ENCODE measurements around the gene NMUR2.

Gene NMUR2

DNA sequence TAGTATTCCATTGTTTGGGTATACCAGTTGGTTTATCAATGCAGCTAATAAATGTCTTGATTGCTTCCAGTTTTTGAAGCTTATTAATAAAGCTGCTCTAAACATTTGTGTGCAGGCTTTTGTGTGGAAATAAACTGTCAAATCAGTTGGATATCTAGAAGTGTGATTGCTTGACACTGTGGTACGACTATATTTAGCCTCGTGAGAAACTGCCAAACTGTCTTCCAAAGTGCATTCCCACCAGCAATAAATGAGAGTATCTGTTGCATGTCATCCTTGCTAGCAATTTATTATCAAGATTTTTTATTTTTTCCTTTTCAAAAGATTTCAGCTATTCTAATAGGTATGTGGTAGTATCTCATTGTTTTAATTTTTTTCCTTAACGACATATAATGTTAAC, 37.5 kb downstream of the NMUR2 start:
- DNase-seq = no peak

DNA sequence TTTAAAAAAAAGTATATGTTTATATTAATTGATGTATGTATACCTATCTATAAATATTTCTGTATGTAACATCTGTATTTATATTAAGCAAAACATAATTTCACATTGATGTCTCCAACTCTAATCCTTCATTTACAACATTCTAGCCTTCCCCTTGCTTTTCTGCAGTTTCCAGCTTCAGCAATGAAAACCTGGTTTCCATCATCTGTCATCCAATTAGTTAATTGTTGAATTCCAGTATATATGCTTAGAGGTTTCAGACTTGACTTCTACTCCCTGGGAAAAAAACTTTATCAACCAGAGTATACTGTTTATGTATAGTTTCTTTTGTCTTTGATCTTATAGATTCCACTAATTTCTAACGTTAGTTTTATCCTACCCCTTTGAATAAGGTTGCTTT, 38.4 kb downstream of the NMUR2 start:
- DNase-seq = no peak

DNA sequence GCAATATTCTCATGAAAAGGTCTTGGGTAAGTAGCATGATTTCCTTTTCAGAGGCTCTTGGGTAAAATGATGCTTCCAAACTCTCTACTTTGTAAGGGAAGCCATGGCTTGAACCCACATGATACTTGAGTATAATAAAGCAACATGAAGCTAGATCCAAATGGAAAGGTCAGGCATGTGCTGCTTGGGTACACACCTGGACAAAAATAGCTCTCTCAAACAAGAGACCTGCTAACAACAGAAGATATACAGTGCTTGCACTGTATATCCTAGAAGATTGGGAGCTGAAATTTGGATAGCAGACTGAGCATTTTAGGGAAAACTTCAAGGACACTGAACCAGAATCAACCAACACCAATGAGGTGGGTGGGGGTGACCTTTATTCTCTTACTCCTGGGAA, 40.2 kb downstream of the NMUR2 start:
- DNase-seq = no peak

- no peak for DNase-seq
Measured at GRCh38 chr5:152364172-152364571, 40.9 kb downstream of the NMUR2 start.

- DNase-seq = no peak
Measured at GRCh38 chr5:152358861-152359568, 46.1 kb downstream of the NMUR2 start.

DNA sequence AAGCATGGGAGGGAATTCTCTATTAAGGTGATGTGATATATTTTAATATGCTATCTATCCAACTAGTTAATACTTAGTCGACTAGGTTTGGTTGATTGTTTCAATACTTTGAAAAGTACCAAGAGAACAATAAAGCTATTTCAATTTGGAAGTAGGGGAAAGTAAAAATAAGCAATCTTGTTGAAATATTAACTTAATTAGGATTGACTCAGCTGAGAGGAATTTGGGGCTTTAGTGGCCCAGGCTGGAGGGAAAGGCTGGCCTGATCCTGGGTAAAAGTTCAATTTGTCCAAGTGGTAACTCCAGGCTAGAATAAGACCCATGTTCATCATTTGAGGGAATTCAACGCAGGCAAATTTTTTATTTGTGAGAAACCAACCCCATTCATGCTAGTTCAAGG, 48.6 kb downstream of the NMUR2 start:
- DNase-seq = no peak

- DNase-seq = no peak
Measured at GRCh38 chr5:152355061-152355460, 50.0 kb downstream of the NMUR2 start.

DNA sequence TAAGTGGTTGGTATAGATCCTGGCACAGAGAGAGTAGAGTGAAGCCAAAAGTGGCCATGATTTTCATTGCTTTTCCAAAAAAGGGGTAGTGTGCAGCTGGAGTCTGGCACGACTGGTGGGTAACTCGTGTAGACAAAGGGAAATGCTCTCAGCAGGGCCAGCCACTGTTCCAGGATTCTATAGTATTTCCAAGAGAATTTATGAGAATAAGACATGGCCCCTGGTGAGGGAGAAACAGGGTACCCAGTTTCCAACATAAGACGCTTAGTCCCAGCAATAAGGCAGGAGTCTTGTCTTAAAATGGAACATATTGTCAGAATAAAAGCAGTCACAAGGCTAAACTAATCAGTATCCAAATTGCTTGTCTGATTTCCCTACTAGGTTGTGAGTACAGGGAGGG, 52.1 kb downstream of the NMUR2 start:
- DNase-seq = no peak

- DNase-seq = no peak
Measured at GRCh38 chr5:152349683-152350526, 55.2 kb downstream of the NMUR2 start.

Data from right forelimb (tissue), 1 donor.